Subcutaneous adipose tissue (tissue), 4 donors: Measurements from ENCODE around the gene GRIN2B. TPM values are rescaled to one million over a fixed set of nuclear protein-coding genes. Genes with fewer than 3 reads are reported as not detected.

ENCODE experiments used
- CTCF ChIP-seq: fragments of 450-650 bp; IDR thresholded peaks from one replicate; pipeline ENCODE4 v1.5.1; 2016; ENCODE audit warnings: low read depth, mild to moderate bottlenecking, control low read depth, antibody characterized with exemption, moderate library complexity
- total RNA-seq, 4 donors: library from RNA; depleted of rRNA; stranded (reverse); fragments of >200 nt; gene quantifications; one replicate each; pipeline ENCODE4 v1.1.0, GENCODE V29; 2016

GRIN2B gene
- total RNA-seq, 4 donors from 2014 or later = under 0.01 to 2.0 (median 0.34) TPM; not detected in 1

- no peak for TF ChIP-seq CTCF
Measured at GRCh38 chr12:13945641-13946040, 35.8 kb downstream of the GRIN2B start.

- TF ChIP-seq CTCF = no peak
Measured at GRCh38 chr12:13945236-13945635, 36.2 kb downstream of the GRIN2B start.

GRCh38 chr12:13942826-13943225 lies 38.6 kb downstream of the GRIN2B start:
- no peak for TF ChIP-seq CTCF

- no peak for TF ChIP-seq CTCF
Measured at GRCh38 chr12:13941258-13942249, 39.8 kb downstream of the GRIN2B start.

- no peak for TF ChIP-seq CTCF
Measured at GRCh38 chr12:13940335-13940865, 41.0 kb downstream of the GRIN2B start.

- TF ChIP-seq CTCF = no peak
Measured at GRCh38 chr12:13937735-13938134, 43.7 kb downstream of the GRIN2B start.

- no peak for TF ChIP-seq CTCF
Measured at GRCh38 chr12:13935169-13935568, 46.2 kb downstream of the GRIN2B start.
